Measurements from ENCODE around the gene CNTD1.

CNTD1 gene

DNA sequence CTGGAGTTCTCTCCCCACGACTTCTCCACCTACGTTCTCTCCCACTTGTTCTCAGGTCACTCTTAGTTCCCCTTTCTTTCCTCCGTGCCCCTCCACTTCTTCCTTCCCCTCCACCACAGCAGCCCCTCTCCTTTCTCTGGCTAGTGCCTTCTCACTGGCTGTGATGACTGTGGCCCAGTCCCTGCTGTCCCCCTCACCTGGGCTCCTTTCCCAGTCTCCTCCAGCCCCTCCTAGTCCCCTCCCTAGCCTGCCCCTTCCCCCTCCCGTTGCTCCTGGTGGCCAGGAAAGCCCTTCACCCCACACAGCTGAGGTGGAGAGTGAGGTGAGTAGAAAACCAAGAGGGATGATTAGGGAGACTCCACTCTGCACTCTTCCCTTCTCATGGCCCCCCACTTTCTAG, 3.6 kb upstream of the CNTD1 start:
- FAIRE-seq (no peak), DNase-seq (ENCODE audit: insufficient read length) (no peak)
- TF ChIP-seq TAF1 (IDR thresholded peaks at IDR 0.05; ENCODE audit: borderline replicate concordance, low read depth, low read length) (no peak), POLR2AphosphoS5 (IDR thresholded peaks at IDR 0.05; ENCODE audit: low read depth, low read length) (no peak), POLR2A (IDR thresholded peaks at IDR 0.05; ENCODE audit: low read depth, low read length) (no peak)

DNA sequence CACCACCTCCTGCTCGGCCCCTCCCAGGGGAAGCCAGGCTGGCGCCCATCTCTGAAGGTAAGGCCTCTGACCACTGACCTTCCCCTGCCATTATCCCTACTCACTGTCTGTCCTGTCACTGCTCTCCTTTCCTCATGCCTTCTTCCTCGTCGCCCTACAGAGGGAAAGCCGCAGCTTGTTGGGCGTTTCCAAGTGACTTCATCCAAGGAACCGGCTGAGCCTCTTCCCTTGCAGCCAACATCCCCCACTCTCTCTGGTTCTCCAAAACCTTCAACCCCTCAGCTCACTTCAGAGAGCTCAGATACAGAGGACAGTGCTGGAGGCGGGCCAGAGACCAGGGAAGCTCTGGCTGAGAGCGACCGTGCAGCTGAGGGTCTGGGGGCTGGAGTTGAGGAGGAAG, 3.2 kb upstream of the CNTD1 start:
- no peak for DNase-seq (ENCODE audit: insufficient read length)
- TF ChIP-seq TAF1 (IDR thresholded peaks at IDR 0.05; ENCODE audit: borderline replicate concordance, low read depth, low read length) (no peak), POLR2AphosphoS5 (IDR thresholded peaks at IDR 0.05; ENCODE audit: low read depth, low read length) (no peak), POLR2A (IDR thresholded peaks at IDR 0.05; ENCODE audit: low read depth, low read length) (no peak)
- FAIRE-seq: no peak

DNA sequence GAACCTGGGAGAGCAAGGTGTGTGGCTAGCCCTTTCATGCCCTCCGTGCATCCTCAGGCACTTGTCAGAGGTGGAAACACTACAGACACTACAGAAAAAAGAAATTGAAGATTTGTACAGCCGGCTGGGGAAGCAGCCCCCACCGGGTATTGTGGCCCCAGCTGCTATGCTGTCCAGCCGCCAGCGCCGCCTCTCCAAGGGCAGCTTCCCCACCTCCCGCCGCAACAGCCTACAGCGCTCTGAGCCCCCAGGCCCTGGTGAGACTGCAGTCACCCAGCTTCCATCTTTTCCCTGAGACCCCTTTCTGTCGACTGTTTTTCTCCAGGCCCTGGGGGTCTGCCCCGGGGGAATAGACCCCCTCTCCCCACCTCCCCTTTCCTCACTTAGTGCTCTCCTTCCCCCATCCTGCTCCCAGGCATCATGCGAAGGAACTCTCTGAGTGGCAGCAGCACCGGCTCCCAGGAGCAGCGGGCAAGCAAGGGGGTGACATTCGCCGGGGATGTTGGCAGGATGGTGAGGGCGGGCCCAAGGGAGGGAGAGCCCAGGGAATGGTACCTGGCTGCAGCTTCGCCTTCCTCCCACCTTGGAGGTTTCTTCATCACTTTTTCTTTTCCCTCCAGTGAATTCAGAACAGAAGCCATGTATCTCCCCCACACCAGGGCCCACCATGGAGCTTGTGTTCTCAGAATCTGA, 2.4 kb upstream of the CNTD1 start:
- FAIRE-seq: no peak
- TF ChIP-seq TAF1 (IDR thresholded peaks at IDR 0.05; ENCODE audit: borderline replicate concordance, low read depth, low read length): no peak
- no peak for TF ChIP-seq POLR2AphosphoS5 (IDR thresholded peaks at IDR 0.05; ENCODE audit: low read depth, low read length)
- TF ChIP-seq POLR2A (IDR thresholded peaks at IDR 0.05; ENCODE audit: low read depth, low read length): no peak
- DNase-seq (ENCODE audit: insufficient read length): no peak

DNA sequence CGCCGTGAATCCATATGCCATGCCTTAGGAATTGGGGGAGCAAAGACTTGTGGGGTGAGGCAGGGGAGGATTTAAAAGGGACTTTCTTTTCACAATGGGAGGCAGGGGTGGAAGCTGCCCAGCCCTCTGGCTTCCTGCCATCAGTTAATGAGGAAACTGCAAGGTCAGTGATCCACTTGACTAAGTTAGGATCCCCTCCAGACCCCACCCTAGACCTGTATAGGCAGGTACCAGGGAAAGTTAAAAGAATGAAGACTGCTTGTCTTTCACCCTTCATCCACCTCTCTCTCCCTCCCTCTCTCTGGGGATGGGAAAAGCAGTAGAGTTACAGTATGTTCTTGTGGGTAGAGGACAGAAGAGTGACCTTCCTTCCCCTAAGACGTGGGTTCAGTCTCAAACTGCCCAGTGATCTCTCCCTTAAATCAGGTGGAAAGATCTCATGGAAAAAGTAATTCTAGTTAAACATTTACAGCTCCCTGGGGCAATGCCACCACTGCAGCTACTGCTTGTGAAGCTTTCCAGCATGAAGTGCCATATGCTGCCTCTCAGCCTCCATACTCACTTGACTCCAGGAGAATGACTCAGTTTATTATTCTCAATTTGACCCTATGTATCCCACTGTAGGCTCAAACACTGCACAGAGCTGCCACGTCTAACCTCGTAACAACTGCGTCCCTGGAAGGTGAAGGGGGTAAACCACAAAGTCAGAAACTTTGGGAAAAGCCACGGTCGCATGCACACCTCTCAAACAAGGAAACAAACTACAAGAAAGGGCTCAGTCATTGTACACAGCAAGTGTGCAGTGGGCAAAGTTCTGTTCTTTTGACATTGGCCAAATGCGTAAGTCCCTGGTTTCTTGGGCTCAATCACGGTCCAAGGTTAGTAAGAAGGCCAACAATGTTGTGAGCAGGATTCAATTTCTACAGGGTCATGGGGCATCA, 1.3 kb upstream of the CNTD1 start:
- TF ChIP-seq TAF1 (IDR thresholded peaks at IDR 0.05; ENCODE audit: borderline replicate concordance, low read depth, low read length): no peak
- TF ChIP-seq POLR2AphosphoS5 (IDR thresholded peaks at IDR 0.05; ENCODE audit: low read depth, low read length): no peak
- no peak for TF ChIP-seq POLR2A (IDR thresholded peaks at IDR 0.05; ENCODE audit: low read depth, low read length)
- DNase-seq (ENCODE audit: insufficient read length) (no peak), FAIRE-seq (peak; percentile 30)

DNA sequence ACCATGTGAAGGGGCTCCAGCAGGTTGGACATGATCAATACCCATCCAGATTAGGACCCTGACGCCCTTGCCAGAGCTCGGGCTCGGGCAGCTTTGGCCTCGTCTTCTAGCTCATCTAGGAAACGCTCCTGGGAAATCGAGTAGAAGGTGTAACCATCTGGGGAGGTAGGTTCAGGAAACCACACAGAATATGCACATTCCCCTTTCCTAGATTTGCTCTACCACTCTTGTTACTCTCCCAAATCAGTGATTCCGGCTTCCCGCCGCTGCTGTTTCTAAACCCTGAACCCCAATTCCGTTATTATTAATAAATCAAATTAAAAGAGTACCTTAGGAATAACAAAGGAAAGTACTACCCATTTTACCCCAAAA, 664 bp upstream of the CNTD1 start:
- FAIRE-seq (no peak), DNase-seq (ENCODE audit: insufficient read length) (no peak)
- TF ChIP-seq POLR2AphosphoS5 (IDR thresholded peaks at IDR 0.05; ENCODE audit: low read depth, low read length) (no peak), POLR2A (IDR thresholded peaks at IDR 0.05; ENCODE audit: low read depth, low read length) (no peak), TAF1 (IDR thresholded peaks at IDR 0.05; ENCODE audit: borderline replicate concordance, low read depth, low read length) (no peak)

DNA sequence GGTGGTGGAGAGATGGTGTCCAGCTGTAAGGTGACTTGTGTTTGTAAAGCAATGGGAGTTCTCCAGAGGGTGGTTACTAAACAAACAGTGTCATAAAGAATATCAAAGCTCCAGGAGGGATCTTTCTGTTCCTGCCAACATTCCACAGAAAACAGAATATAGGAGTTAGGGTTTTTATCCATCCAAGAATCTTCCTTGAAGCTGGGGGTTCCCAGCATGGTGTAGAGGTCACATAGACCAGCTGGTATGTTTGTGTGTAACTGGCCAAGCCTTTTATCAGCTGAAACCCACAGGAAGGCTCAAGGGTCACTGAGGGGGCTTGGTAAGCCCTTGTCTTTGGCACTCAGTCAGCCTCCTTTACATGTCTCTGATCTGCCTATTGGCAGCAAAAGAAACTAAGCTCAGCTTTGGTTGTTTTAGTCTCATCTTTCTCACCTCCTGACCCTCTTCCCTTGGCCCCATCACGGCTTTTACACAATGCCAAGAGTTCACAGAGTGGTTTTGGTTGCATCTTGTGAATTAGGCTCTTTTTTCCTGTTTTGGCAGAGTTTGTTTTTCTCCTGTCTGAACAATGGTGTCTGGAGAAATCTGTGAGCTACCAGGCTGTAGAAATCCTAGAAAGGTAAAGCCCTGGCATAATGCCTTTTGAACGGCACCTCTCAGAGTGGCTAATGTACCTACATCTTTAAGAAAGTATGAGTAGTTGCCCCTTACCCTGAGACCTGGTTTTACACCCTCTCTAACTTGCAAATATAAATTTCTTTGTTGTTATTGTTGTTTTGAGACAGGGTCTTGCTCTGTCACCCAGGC, 4.6 kb downstream of the CNTD1 start:
- no peak for FAIRE-seq
- TF ChIP-seq TAF1 (IDR thresholded peaks at IDR 0.05; ENCODE audit: borderline replicate concordance, low read depth, low read length) (no peak), POLR2AphosphoS5 (IDR thresholded peaks at IDR 0.05; ENCODE audit: low read depth, low read length) (no peak), POLR2A (IDR thresholded peaks at IDR 0.05; ENCODE audit: low read depth, low read length) (no peak)
- no peak for DNase-seq (ENCODE audit: insufficient read length)

DNA sequence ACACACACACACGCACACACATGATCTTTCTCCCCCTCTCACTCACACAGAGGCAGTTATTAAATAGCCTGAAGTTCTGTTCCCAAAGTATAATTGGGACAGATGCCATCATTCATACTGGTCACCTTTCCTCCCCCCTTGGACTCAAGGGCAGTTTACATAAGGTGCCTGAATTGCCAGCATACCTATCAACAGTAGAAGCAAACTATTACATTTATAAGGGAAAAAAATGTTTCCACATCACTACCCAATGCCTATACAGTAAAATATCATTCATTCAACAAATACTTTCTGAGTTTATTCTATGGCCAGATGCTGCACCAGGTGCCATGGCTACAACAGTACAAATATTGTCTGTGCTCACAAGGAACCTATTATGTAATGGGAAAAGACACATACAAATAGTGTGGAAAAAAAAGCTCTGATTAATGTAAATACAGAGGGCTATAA, 6.3 kb downstream of the CNTD1 start:
- TF ChIP-seq POLR2AphosphoS5 (IDR thresholded peaks at IDR 0.05; ENCODE audit: low read depth, low read length): no peak
- no peak for TF ChIP-seq POLR2A (IDR thresholded peaks at IDR 0.05; ENCODE audit: low read depth, low read length)
- no peak for TF ChIP-seq TAF1 (IDR thresholded peaks at IDR 0.05; ENCODE audit: borderline replicate concordance, low read depth, low read length)
- no peak for FAIRE-seq
- DNase-seq (ENCODE audit: insufficient read length): no peak

DNA sequence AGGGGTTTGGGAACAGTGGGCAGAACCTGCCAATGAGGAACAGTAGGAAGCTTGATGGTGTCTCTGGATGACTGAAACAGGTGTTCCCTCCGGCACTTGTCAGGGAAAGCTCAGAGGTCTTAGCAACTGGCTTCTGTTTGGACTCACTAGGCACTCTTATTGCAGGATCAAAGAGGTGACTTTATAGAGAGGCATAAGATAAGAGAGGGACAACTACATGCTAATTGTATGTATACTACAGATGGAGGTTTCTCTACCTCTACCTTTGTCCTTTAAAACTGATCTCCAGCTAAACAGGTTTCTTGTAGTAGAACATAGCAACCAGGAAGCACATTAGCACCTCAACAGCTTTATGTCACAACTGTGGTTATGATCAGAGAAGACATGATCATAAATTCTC, 7.6 kb downstream of the CNTD1 start:
- FAIRE-seq (no peak), DNase-seq (ENCODE audit: insufficient read length) (no peak)
- no peak for TF ChIP-seq POLR2A (IDR thresholded peaks at IDR 0.05; ENCODE audit: low read depth, low read length)
- TF ChIP-seq TAF1 (IDR thresholded peaks at IDR 0.05; ENCODE audit: borderline replicate concordance, low read depth, low read length): no peak
- no peak for TF ChIP-seq POLR2AphosphoS5 (IDR thresholded peaks at IDR 0.05; ENCODE audit: low read depth, low read length)

DNA sequence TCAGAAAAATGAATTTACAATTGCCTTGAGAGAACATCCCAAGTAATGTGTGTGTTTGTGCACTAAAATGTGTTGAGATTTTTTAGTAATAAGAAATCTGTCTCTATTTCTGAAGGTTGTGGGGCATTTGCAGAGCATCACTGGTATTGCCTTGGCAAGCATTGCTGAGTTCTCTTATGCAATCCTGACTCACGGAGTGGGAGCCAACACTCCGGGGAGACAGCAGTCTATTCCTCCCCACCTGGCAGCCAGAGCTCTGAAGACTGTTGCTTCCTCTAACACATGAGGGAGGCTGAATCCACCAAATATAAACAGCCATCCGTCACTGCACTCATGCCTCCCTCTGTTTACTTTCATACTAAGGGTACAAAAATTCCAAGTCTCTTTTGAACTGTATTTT, 10.6 kb downstream of the CNTD1 start:
- FAIRE-seq (no peak), DNase-seq (ENCODE audit: insufficient read length) (no peak)
- TF ChIP-seq POLR2AphosphoS5 (IDR thresholded peaks at IDR 0.05; ENCODE audit: low read depth, low read length) (no peak), POLR2A (IDR thresholded peaks at IDR 0.05; ENCODE audit: low read depth, low read length) (no peak), TAF1 (IDR thresholded peaks at IDR 0.05; ENCODE audit: borderline replicate concordance, low read depth, low read length) (no peak)

DNA sequence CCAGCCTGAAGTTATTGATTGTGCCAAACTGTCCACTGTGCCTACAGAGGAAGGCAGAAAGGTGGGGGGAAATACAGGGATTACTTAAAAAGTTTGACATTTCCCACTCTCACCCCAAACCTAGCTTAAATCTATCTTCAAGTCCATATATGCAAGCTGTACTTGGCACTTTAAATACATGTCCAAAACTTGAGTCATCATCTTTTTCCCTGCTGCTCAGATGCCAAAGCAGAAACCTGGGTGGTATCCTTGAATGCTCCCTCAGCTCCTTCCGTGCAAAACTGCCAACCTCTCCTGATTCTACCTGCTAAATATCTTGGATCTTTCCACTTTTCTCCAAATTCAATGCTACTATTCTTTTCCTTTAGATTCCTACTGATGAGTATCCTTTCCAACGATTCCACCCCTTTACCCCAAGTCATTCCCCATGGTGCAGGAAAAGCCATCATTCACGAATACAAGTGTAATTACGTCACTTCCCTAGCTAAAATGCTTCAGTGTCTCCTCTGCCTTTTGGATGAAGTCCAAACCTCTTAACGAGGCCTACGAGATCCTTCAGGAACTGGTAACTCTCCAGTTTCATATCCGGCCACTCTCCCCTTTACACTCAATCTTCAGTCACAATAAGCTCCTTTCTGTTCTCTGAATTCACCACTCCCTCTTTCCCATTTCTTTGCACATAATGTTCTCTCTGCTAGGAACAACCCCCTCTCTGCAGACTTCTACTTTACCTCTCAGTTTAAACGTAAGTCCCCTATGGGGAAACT, 16.2 kb downstream of the CNTD1 start:
- no peak for TF ChIP-seq POLR2AphosphoS5 (IDR thresholded peaks at IDR 0.05; ENCODE audit: low read depth, low read length)
- TF ChIP-seq POLR2A (IDR thresholded peaks at IDR 0.05; ENCODE audit: low read depth, low read length): no peak
- no peak for TF ChIP-seq TAF1 (IDR thresholded peaks at IDR 0.05; ENCODE audit: borderline replicate concordance, low read depth, low read length)
- FAIRE-seq: no peak
- DNase-seq (ENCODE audit: insufficient read length): no peak

Measured in GM12892 (cell line).